Measurements from ENCODE around the gene FBXL22.
"Not testable (repeated sequence)": the region's sequence is repeated elsewhere in the genome, so short reads cannot be mapped to it uniquely, and the experiment has no call there.

The FBXL22 gene

GRCh38 chr15:63595065-63595464, 2.1 kb upstream of the FBXL22 start:
- FAIRE-seq, result no peak

GRCh38 chr15:63595688-63596087, 1.5 kb upstream of the FBXL22 start:
- FAIRE-seq, result no peak

- FAIRE-seq, result no peak
Observed at GRCh38 chr15:63596676-63597037, 530 bp upstream of the FBXL22 start.

GRCh38 chr15:63597821-63598220, 634 bp downstream of the FBXL22 start:
- no peak for FAIRE-seq

GRCh38 chr15:63598473-63599400, 1.6 kb downstream of the FBXL22 start:
- FAIRE-seq, result no peak

GRCh38 chr15:63599401-63600000, 2.3 kb downstream of the FBXL22 start:
- FAIRE-seq, result no peak

- no peak for FAIRE-seq
Observed at GRCh38 chr15:63600001-63600615, 2.9 kb downstream of the FBXL22 start.

GRCh38 chr15:63600616-63601025, 3.4 kb downstream of the FBXL22 start:
- no peak for FAIRE-seq

GRCh38 chr15:63601026-63601703, 4.0 kb downstream of the FBXL22 start:
- no peak for FAIRE-seq

- FAIRE-seq, result no peak
Observed at GRCh38 chr15:63601704-63602185, 4.6 kb downstream of the FBXL22 start.

- FAIRE-seq, result no peak
Observed at GRCh38 chr15:63602595-63602994, 5.4 kb downstream of the FBXL22 start.

- no peak for FAIRE-seq
Observed at GRCh38 chr15:63603516-63603915, 6.3 kb downstream of the FBXL22 start.

- FAIRE-seq, result no peak
Observed at GRCh38 chr15:63604281-63604680, 7.1 kb downstream of the FBXL22 start.

GRCh38 chr15:63605036-63605435, 7.8 kb downstream of the FBXL22 start:
- no peak for FAIRE-seq

GRCh38 chr15:63605816-63606215, 8.6 kb downstream of the FBXL22 start:
- FAIRE-seq, result no peak

- no peak for FAIRE-seq
Observed at GRCh38 chr15:63606308-63606707, 9.1 kb downstream of the FBXL22 start.

GRCh38 chr15:63608989-63609388, 11.8 kb downstream of the FBXL22 start:
- no peak for FAIRE-seq

- no peak for FAIRE-seq
Observed at GRCh38 chr15:63609448-63609847, 12.3 kb downstream of the FBXL22 start.

- no peak for FAIRE-seq
Observed at GRCh38 chr15:63610209-63610841, 13.1 kb downstream of the FBXL22 start.

GRCh38 chr15:63611177-63611576, 14.0 kb downstream of the FBXL22 start:
- FAIRE-seq, result no peak

- FAIRE-seq, result no peak
Observed at GRCh38 chr15:63612300-63612699, 15.1 kb downstream of the FBXL22 start.

- no peak for FAIRE-seq
Observed at GRCh38 chr15:63615935-63616334, 18.7 kb downstream of the FBXL22 start.

- FAIRE-seq, result not testable (repeated sequence)
Observed at GRCh38 chr15:63617147-63617546, 20.0 kb downstream of the FBXL22 start.
